ENCODE measurements around the gene PTH2.

- TF ChIP-seq EZH2phosphoT487 (IDR thresholded peaks at IDR 0.05; ENCODE audit: low read length) (no peak; the same call in 1 of the 2 replicates), CTCF (IDR thresholded peaks at IDR 0.05; ENCODE audit: low read length) (no peak)
These were observed 2.8 kb upstream of the PTH2 start for GRCh38 chr19:49425922-49426592.

Data from MM.1S (cell line).